Heart left ventricle (tissue), 13 donors: ENCODE results near the gene GRAMD1B.

Experiments used
- CTCF ChIP-seq, 12 donors: fragments of 200-600 bp; sonication (generic) in 4 of 12; IDR thresholded peaks; one replicate each; pipeline versions ENCODE4 v1.5.0 to v1.8.0; 2018 to 2022; ENCODE audit warnings: antibody characterized with exemption in 12 of 12, mild to moderate bottlenecking in 5 of 12
- POLR2A ChIP-seq, 2 donors: fragments of 450-650 bp; IDR thresholded peaks; one replicate each; pipeline ENCODE4 v1.6.1; 2017; ENCODE audit warnings: antibody characterized with exemption in 2 of 2, mild to moderate bottlenecking in 2 of 2, moderate library complexity in 2 of 2
- donor health status: ischemic (EF 13 %, LVEDD 7.1; RV severe dilation, severe dysfunction).
- donor health status: DM: no; HTN: yes; CAD: no.
- donor health status: DM: no; HTN: no; CAD: no.
- donor health status: ischemic (EF 25% LVEDD 6.9; RV normal size, moderate dysfunction).
- donor health status: ischemic (EF 25% LVEDD 5.7; RV mildly dilated, moderate dysfunction).
- donor health status: ischemic (EF 35%, LVEDD 5.7; RV mildly dilated, moderate dysfunction).
- donor health status: nonischemic (EF 11% LVEDD 7.7; RV severe dilation, severe dysfunction).
- donor health status: DM: yes; HTN: yes; CAD: no.
- donor health status: PGD.
- donor health status: ischemic (EF 29% LVEDD 5.4; RV normal size, mild dysfunction).
- donor health status: nonischemic (EF 23%, LVEDD 6.1; RV moderate dilation, normal function).

- TF ChIP-seq POLR2A (IDR thresholded peaks at IDR 0.05), result no peak
- TF ChIP-seq CTCF (IDR thresholded peaks at IDR 0.05), result no peak
These were observed 101.3 kb downstream of the GRAMD1B start for GRCh38 chr11:123531325-123531724.
